Body of pancreas (tissue), 4 donors: ENCODE results near the gene DUOXA1.

Source experiments
- CTCF ChIP-seq, 7 experiments: fragments of 450-650 bp in 4 of 7; fragments of 200-600 bp in 3 of 7; sonication (generic) in 3 of 7; IDR thresholded peaks; one replicate each; pipeline ENCODE4 v1.5.1; 2016 to 2019; ENCODE audit warnings: antibody characterized with exemption in 7 of 7
- POLR2A ChIP-seq, 3 donors: fragments of 450-650 bp; IDR thresholded peaks; one replicate each; pipeline ENCODE4 v1.6.1; 2016; ENCODE audit warnings: antibody characterized with exemption in 3 of 3, mild to moderate bottlenecking in 2 of 3

- TF ChIP-seq CTCF (IDR thresholded peaks at IDR 0.05), result no peak
- TF ChIP-seq POLR2A (IDR thresholded peaks at IDR 0.05), result no peak
Observed at GRCh38 chr15:45164914-45165313, 35.2 kb upstream of the DUOXA1 start.
